H9 (cell line): ENCODE measurements around the gene ATG7. TPM values are rescaled to one million over a fixed set of nuclear protein-coding genes. Genes with fewer than 3 reads are reported as not detected.
A peak's percentile ranks its signal among the peaks of the same experiment; 100 is the strongest.

ENCODE experiments used
- DNase-seq: peaks from one replicate; pipeline ENCODE4 v3.0.0-alpha.2; 2017
- H2AFZ ChIP-seq: one replicate; pipeline ENCODE4 v1.6.1; 2013; ENCODE audit warnings: mild to moderate bottlenecking, low read length, control low read depth, moderate library complexity
- H2AK5ac ChIP-seq: 2 replicates; pipeline ENCODE4 v1.6.1; 2013; ENCODE audit warnings: low read length, control low read depth, mixed read lengths; ENCODE audit not compliant: insufficient read length
- H2BK120ac ChIP-seq: one replicate; pipeline ENCODE4 v1.6.1; 2013; ENCODE audit warnings: low read depth, mild to moderate bottlenecking, low read length, control low read depth, inconsistent platforms; ENCODE audit not compliant: poor library complexity, severe bottlenecking
- H2BK12ac ChIP-seq: 2 replicates; pipeline ENCODE4 v1.6.1; 2013; ENCODE audit warnings: low read length, control low read depth, mixed read lengths, low read depth; ENCODE audit not compliant: insufficient read length
- H2BK15ac ChIP-seq: 2 replicates; pipeline ENCODE4 v1.6.1; 2013; ENCODE audit warnings: low read depth, low read length, control low read depth
- H2BK20ac ChIP-seq: one replicate; pipeline ENCODE4 v1.6.1; 2013; ENCODE audit warnings: low read depth, mild to moderate bottlenecking, low read length, control low read depth, inconsistent platforms; ENCODE audit not compliant: poor library complexity, severe bottlenecking
- H2BK5ac ChIP-seq: 2 replicates; pipeline ENCODE4 v1.6.1; 2013; ENCODE audit warnings: low read length, control low read depth, mixed read lengths; ENCODE audit not compliant: insufficient read length
- H3K14ac ChIP-seq: 2 replicates; pipeline ENCODE4 v1.6.1; 2013; ENCODE audit warnings: low read length, control low read depth; ENCODE audit not compliant: insufficient read depth
- H3K18ac ChIP-seq: 2 replicates; pipeline ENCODE4 v1.6.1; 2013; ENCODE audit warnings: low read depth, mild to moderate bottlenecking, mixed read lengths, low read length, control low read depth; ENCODE audit not compliant: insufficient read length
- H3K23ac ChIP-seq: 2 replicates; pipeline ENCODE4 v1.6.1; 2013; ENCODE audit warnings: low read length, control low read depth, mixed read lengths, low read depth; ENCODE audit not compliant: insufficient read length
- H3K23me2 ChIP-seq: 2 replicates; pipeline ENCODE4 v1.6.1; 2013; ENCODE audit warnings: low read depth, mild to moderate bottlenecking, mixed read lengths, low read length, control low read depth; ENCODE audit not compliant: insufficient read length, poor library complexity, severe bottlenecking
- H3K27ac ChIP-seq: 2 replicates; pipeline ENCODE4 v1.5.1; 2013; ENCODE audit warnings: low read length, control low read depth, mixed read lengths, low read depth; ENCODE audit not compliant: insufficient read length
- H3K27me3 ChIP-seq: 2 replicates; pipeline ENCODE4 v1.6.1; 2013; ENCODE audit warnings: low read length, control low read depth, inconsistent platforms; ENCODE audit not compliant: insufficient read depth
- H3K4ac ChIP-seq: 2 replicates; pipeline ENCODE4 v1.6.1; 2013; ENCODE audit warnings: low read depth, mild to moderate bottlenecking, control low read depth, inconsistent platforms, low read length, moderate library complexity
- H3K4me1 ChIP-seq: 2 replicates; pipeline ENCODE4 v1.6.1; 2013; ENCODE audit warnings: low read length, control low read depth, inconsistent platforms; ENCODE audit not compliant: insufficient read depth
- H3K4me2 ChIP-seq: 2 replicates; pipeline ENCODE4 v1.6.1; 2013; ENCODE audit warnings: low read length, control low read depth, mixed read lengths; ENCODE audit not compliant: insufficient read length, insufficient read depth
- H3K56ac ChIP-seq: 2 replicates; pipeline ENCODE4 v1.6.1; 2013; ENCODE audit warnings: low read depth, mild to moderate bottlenecking, mixed read lengths, low read length, control low read depth; ENCODE audit not compliant: insufficient read length
- H3K79me1 ChIP-seq: 2 replicates; pipeline ENCODE4 v1.6.1; 2013; ENCODE audit warnings: low read depth, mild to moderate bottlenecking, moderate library complexity, low read length, control low read depth, inconsistent platforms; ENCODE audit not compliant: insufficient read depth, poor library complexity, severe bottlenecking
- H3K79me2 ChIP-seq: 2 replicates; pipeline ENCODE4 v1.6.1; 2013; ENCODE audit warnings: low read length, control low read depth, inconsistent platforms; ENCODE audit not compliant: insufficient read depth
- H3K9ac ChIP-seq: 2 replicates; pipeline ENCODE4 v1.6.1; 2013; ENCODE audit warnings: low read length, control low read depth, mixed read lengths; ENCODE audit not compliant: insufficient read length; ENCODE audit errors: extremely low read depth
- H3K9me3 ChIP-seq: one replicate; pipeline ENCODE4 v1.6.1; 2013; ENCODE audit warnings: low read depth, low read length, inconsistent platforms; ENCODE audit not compliant: control insufficient read depth
- H3T11ph ChIP-seq: one replicate; pipeline ENCODE4 v1.6.1; 2013; ENCODE audit warnings: mild to moderate bottlenecking, low read length, control low read depth, inconsistent platforms
- H4K20me1 ChIP-seq: one replicate; pipeline ENCODE4 v1.6.1; 2013; ENCODE audit not compliant: control insufficient read depth, insufficient read length, insufficient read depth
- H4K5ac ChIP-seq: 2 replicates; pipeline ENCODE4 v1.6.1; 2013; ENCODE audit warnings: low read depth, mild to moderate bottlenecking, mixed read lengths, low read length, control low read depth; ENCODE audit not compliant: insufficient read length
- H4K8ac ChIP-seq: replicated peaks from 2 replicates; pipeline ENCODE4 v1.6.1; 2013; ENCODE audit warnings: low read length, control low read depth, mixed read lengths, low read depth; ENCODE audit not compliant: insufficient read length
- H4K91ac ChIP-seq: 2 replicates; pipeline ENCODE4 v1.6.1; 2013; ENCODE audit warnings: low read depth, mild to moderate bottlenecking, moderate library complexity, mixed read lengths, low read length, control low read depth; ENCODE audit not compliant: insufficient read length
- H3K27ac Mint-ChIP-seq, 3 experiments: 2 replicates in 2 of 3; 3 replicates in 1 of 3; pipeline ENCODE4 v1.8.0; 2020 to 2021; ENCODE audit warnings: mixed read lengths in 3 of 3, mild to moderate bottlenecking in 1 of 3, moderate library complexity in 1 of 3
- H3K27me3 Mint-ChIP-seq: 2 replicates; pipeline ENCODE4 v1.8.0; 2021; ENCODE audit warnings: low read depth, mild to moderate bottlenecking, moderate library complexity, mixed read lengths
- H3K36me3 Mint-ChIP-seq, 3 experiments: 2 replicates in 2 of 3; 3 replicates in 1 of 3; pipeline ENCODE4 v1.8.0; 2020 to 2021; ENCODE audit warnings: low read depth in 3 of 3, mixed read lengths in 3 of 3; ENCODE audit not compliant: insufficient read depth in 1 of 3
- H3K4me1 Mint-ChIP-seq, 2 experiments: 2 replicates each; pipeline ENCODE4 v1.8.0; 2020; ENCODE audit warnings: mixed read lengths in 2 of 2
- H3K4me3 Mint-ChIP-seq, 2 experiments: 2 replicates in 1 of 2; 3 replicates in 1 of 2; pipeline ENCODE4 v1.8.0; 2020 to 2021; ENCODE audit warnings: mild to moderate bottlenecking in 2 of 2, mixed read lengths in 2 of 2, moderate library complexity in 1 of 2
- H3K9me3 Mint-ChIP-seq, 2 experiments: 2 replicates in 1 of 2; 3 replicates in 1 of 2; pipeline ENCODE4 v1.8.0; 2020; ENCODE audit warnings: mild to moderate bottlenecking in 2 of 2, mixed read lengths in 2 of 2, moderate library complexity in 1 of 2
- WGBS: extraction: QIAGEN DNeasy Blood & Tissue Kit; methylation state at CpG from one replicate; pipeline ENCODE4 v1.1.7; 2013; ENCODE audit warnings: missing lambda C conversion rate, low lambda C conversion rate, mixed read lengths; ENCODE audit not compliant: insufficient read length; ENCODE audit errors: extremely low coverage; 5-methylcytosine and 5-hydroxymethylcytosine counted together
- total RNA-seq: library from RNA; stranded (reverse); gene quantifications from 2 replicates; pipeline ENCODE4 v1.2.1, GENCODE V29; 2021
- TF ChIP-seq, protein P1 (sequence below): fragments of 200-600 bp; sonication (generic); conservative IDR thresholded peaks from 3 replicates; pipeline ENCODE4 v1.8.0; 2021; ENCODE audit warnings: antibody characterized with exemption, mild to moderate bottlenecking

ATG7 gene
- total RNA-seq, 1 experiment from 2014 or later, result 17.9 TPM

DNA sequence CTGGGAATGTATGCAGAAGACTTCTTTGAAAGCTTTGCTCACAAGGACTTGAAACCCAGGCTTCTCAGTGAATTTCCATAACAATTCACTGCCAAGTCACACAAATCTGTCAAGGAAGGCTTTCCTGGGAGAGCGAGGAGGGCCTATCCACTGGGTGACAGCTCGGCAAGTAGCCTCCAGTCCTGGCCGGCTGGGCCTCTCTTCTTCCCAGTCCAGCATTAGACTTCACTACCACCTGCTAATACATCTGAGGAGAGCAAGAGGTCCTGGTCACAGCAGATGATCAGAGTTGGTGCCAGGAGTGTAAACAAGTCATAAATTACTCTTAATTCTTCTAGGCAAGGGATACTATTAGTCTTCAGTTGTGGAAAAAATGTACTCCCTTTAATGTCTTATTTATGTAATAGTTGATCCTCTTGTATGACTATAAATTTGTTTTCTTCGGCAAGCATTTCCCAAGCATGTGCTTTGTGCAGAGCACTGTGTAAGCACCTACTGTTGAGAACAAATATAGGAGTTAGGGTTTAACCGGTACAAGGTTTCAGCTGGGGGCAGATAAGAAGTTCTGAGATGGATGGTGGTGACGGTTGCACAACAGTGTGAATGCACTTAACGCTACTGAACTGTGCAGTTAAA is 208.6 kb downstream of the ATG7 start:
- no peak overlapping the region for H3K4me3 Mint-ChIP-seq
- Histone ChIP-seq H2AFZ (no peak overlapping the region), H3K9me3 (no peaks in the 10 kb centered on the region), H3K79me2 (no peaks in the 10 kb centered on the region), H3K18ac (no peak overlapping the region), H3T11ph (no peak overlapping the region), H3K23ac (no peak overlapping the region), H2BK15ac (no peak overlapping the region), H3K9ac (no peak overlapping the region), H3K27ac (no peak overlapping the region), H4K8ac (no peak overlapping the region), H3K4ac (no peak overlapping the region), H4K20me1 (no peaks in the 10 kb centered on the region), H3K23me2 (no peaks in the 10 kb centered on the region), H3K56ac (no peak overlapping the region), H4K91ac (no peak overlapping the region), H3K79me1 (no peaks in the 10 kb centered on the region), H2BK12ac (no peak overlapping the region), H3K4me2 (no peak overlapping the region), H4K5ac (no peak overlapping the region), H3K4me1 (peaks cover 6% of the 10 kb centered on the region; the same call in 1 of the 2 replicates), H2BK5ac (no peak overlapping the region), H2BK120ac (no peak overlapping the region), H2BK20ac (no peak overlapping the region), H3K27me3 (no peaks in the 10 kb centered on the region), H2AK5ac (no peak overlapping the region), H3K14ac (no peak overlapping the region)
- DNase-seq, result peak; percentile 74
- no peaks in the 10 kb centered on the region for H3K27me3 Mint-ChIP-seq
- TF ChIP-seq, protein P1, sequence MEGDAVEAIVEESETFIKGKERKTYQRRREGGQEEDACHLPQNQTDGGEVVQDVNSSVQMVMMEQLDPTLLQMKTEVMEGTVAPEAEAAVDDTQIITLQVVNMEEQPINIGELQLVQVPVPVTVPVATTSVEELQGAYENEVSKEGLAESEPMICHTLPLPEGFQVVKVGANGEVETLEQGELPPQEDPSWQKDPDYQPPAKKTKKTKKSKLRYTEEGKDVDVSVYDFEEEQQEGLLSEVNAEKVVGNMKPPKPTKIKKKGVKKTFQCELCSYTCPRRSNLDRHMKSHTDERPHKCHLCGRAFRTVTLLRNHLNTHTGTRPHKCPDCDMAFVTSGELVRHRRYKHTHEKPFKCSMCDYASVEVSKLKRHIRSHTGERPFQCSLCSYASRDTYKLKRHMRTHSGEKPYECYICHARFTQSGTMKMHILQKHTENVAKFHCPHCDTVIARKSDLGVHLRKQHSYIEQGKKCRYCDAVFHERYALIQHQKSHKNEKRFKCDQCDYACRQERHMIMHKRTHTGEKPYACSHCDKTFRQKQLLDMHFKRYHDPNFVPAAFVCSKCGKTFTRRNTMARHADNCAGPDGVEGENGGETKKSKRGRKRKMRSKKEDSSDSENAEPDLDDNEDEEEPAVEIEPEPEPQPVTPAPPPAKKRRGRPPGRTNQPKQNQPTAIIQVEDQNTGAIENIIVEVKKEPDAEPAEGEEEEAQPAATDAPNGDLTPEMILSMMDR, result no peak
- peaks cover under 1 to 6% of the 10 kb centered on the region in 2 experiments; a peak in 3 of 5 replicates for H3K9me3 Mint-ChIP-seq
- H3K27ac Mint-ChIP-seq, result 0 out of 7 replicates have a peak overlapping the region, but pooled peaks of 1 of the 3 experiments have one; percentile 81
- H3K36me3 Mint-ChIP-seq, result no peaks in the 10 kb centered on the region; a peak in 1 of 7 replicates
- WGBS, result no CpG with 5 or more reads among the region's 7 CpGs
- H3K4me1 Mint-ChIP-seq, result peaks cover 17 to 27% of the 10 kb centered on the region in 2 experiments
